ENCODE results near the gene CTBP1. TPM values are rescaled to one million over a fixed set of nuclear protein-coding genes. Genes with fewer than 3 reads are reported as not detected.

The CTBP1 gene
- total RNA-seq, 4 donors from 2014 or later = 89.9 to 169 (median 107) TPM

DNA sequence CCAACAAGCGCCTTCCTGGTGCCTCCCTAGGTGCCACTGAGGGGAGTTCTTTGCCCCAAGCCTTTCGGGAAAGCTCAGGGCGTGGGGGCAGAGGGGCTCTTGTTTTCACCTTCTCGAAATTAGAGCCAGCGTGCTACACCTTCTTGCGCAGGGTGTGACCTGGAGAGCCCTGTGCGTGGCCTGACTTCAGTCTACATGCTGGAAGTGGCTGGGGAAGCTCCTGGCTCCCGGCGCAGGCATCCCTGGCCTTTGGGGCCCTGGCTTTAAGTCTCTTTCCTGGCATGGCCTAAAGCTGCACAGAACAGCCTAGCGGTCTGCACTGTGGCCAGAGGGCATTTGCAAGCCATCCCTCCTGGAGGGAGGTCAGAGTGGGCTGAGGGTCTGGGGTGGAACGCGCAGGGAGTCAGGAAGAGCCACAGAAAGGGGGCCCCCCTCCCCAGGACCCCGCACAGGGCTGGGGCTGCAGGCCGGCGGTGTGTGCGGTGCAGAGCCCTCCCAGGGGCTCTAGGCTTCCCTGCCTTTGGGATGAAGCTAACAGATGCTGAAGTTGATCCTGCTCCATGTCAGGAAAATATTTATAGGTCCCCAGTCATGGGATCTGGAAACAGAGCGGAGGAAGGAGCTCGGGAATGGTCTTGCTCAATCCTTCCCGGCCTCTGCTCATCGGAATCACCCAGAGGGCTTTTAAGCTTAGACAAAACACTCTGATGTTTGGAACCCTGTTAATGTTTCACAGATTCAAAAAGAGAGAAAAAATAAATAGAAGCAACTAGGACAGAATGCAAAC, 75.8 kb downstream of the CTBP1 start:
- TF ChIP-seq, protein P1, sequence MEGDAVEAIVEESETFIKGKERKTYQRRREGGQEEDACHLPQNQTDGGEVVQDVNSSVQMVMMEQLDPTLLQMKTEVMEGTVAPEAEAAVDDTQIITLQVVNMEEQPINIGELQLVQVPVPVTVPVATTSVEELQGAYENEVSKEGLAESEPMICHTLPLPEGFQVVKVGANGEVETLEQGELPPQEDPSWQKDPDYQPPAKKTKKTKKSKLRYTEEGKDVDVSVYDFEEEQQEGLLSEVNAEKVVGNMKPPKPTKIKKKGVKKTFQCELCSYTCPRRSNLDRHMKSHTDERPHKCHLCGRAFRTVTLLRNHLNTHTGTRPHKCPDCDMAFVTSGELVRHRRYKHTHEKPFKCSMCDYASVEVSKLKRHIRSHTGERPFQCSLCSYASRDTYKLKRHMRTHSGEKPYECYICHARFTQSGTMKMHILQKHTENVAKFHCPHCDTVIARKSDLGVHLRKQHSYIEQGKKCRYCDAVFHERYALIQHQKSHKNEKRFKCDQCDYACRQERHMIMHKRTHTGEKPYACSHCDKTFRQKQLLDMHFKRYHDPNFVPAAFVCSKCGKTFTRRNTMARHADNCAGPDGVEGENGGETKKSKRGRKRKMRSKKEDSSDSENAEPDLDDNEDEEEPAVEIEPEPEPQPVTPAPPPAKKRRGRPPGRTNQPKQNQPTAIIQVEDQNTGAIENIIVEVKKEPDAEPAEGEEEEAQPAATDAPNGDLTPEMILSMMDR (IDR thresholded peaks at IDR 0.05; ENCODE audit: low read depth) = no peak

DNA sequence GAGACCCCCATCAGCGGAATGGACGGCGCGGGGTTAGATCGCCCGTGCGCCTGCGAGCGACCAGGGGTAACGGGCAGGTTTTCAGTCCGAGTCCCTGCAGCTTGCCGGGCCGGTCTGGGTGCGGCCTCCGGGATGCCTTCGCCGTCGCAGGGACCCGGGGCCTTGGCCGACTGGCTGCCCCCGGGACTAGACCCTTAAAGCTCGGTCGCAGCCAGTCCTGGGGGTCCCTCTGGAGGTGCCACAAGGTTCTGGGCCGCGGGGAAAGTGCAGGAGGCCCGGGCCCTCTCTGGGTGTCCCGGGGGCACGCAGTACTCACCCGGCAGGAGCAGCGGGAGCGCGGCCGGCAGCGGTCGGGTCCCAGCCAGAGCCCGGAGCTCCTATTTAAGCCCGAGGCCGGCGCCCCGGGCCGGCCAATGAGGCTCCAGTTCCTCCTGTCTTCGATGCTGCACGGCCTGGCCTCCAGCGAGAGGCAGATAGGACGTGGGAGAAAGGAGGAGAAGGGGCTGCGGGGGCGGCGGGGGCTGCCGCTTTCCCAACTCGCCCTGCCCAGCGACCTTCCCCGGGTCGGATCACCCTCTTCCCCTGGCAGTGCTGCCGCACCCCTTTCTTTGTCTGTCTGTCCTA, 76.6 kb downstream of the CTBP1 start, which contains the start of gene SPON2:
Gene SPON2, minus strand, starts transcription at position 356 of the 624 bp plus-strand sequence.
- TF ChIP-seq, protein P1 (IDR thresholded peaks at IDR 0.05; ENCODE audit: low read depth) = no peak

DNA sequence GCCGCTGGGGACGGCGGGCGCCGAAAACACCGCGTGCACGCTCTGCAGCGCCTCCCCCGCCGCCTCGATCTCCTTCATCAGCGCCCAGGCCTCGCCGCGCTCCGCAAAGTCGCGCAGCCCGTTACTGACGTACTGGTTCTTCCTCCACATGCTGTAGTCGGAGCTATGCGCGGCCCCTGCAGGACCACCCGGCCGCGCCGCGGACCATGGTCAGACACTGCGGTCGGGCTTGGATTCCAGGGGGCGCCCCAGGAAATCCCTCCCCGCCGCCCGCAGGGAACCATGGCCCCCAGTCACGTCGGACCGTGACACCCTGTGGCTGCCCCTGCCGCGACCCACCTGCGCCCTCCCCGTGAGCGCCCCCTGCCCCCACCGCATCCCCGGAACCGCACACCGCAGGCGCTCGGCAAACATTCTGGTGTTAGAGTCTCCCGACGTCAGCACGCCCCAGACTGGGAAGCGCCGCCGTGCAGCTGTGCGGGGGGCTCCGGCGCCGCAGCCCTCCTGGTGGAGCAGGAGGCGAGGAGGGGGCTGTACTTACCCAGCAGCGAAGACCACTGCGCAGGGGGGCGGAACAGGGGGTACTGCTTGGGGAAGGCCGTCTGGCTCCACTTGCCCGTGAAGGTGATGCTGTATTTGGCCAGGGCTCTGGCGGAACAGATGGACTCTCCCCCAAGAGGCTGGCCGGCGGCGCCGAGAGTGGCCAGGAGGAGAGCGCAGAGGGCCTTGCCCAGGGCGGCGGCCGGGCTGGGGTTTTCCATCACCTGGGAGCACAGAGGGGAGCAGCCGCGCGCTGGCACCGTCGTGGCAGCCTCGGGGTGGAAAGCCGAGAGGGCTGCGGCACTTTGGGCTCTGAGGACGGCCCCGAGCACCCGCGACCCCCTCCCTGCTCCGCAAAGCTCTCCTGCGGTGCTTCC, 77.4 kb downstream of the CTBP1 start:
- TF ChIP-seq, protein P1 (IDR thresholded peaks at IDR 0.05; ENCODE audit: low read depth) = no peak

DNA sequence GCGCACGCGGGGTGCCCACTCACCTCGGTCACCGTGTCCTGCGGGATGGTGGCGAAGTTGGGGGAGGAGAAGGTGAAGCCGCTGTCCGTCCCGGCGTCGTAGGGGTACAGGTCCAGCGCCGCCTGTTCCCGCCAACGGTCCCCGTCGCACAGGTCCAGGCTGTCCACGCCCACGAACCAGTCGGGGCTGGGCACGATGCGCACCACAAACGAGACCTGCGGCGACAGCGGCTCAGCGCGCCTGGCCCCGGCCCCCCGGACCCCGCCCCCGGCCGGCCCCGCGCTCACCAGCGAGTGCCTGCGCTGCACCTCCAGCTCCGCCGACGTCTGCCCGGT, 78.0 kb downstream of the CTBP1 start:
- TF ChIP-seq, protein P1 (IDR thresholded peaks at IDR 0.05; ENCODE audit: low read depth) = no peak

DNA sequence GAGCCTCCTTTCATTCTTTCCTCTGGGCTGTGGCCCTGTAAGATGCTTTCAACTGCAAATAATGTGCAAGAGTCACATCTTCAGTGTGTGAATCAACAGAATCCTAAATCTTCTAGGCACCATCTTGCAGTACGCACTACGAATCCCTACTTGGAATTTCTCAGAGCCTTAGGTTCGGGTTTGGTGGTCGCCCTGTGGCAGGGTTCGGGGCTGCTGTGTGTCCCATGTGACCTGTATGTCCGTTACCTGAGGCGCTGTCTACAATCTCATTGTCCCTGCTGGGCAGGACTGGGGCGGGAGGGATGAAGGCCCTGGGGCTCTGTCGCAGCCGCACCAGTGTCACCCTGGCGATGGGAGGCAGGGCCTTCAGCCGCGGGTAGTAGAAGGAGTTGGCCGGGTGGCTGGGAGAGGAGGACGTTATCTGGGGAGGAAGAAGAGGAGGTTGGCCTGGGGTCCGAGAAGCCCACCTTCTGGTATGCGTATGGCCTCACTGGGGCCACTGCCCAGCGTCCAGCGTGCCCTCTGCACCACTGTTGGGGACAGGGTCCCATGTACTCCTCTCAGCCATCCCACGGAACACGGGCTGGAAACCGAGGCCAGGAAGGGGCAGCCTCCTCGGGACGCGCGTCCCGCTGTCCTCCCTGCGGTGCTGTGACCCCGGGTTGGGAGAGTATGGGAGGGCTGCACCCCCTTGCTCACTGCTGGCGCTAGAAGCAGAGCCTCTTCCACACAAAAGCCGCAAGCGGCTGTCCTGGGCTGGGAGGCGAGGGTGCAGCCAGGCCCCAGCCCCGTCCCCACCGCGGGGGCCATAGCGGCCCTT, 78.6 kb downstream of the CTBP1 start:
- TF ChIP-seq, protein P1 (IDR thresholded peaks at IDR 0.05; ENCODE audit: low read depth) = no peak

DNA sequence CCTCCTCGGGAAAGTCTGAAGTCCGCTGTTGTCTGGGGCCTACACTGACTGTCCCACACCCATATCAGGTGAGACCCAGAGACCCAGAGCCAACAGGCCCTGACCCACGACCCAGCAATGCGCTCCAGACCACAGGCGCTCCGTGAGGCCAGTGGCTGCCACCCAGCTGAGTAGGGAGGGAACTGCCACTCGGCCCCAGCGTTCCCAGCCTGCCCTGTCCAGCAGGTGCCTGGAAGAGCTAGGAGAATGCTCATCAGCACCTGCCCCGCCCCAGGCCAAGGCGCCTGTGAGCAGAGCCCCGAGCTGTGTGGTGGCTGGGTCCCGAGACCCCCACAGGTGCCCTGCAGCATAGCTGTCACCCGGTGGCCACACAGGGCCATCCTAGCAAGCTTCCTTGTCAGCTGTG, 79.2 kb downstream of the CTBP1 start:
- TF ChIP-seq, protein P1 (IDR thresholded peaks at IDR 0.05; ENCODE audit: low read depth) = no peak
